Spleen (tissue), 11 donors: Measurements from ENCODE around the gene ATP9A. TPM values are rescaled to one million over a fixed set of nuclear protein-coding genes. Genes with fewer than 3 reads are reported as not detected.

Source experiments
- DNase-seq: peaks from one replicate; pipeline ENCODE4 v3.0.0-alpha.2; 2020
- H3K27ac ChIP-seq, 8 donors: fragments of 200-600 bp; sonication (generic) in 7 of 8; 1 replicate in 4 of 8; 2 replicates in 4 of 8; pipeline versions ENCODE4 v1.5.0 to v1.8.0; 2016 to 2021; ENCODE audit warnings: inconsistent platforms in 4 of 8, mild to moderate bottlenecking in 4 of 8, moderate library complexity in 1 of 8
- H3K27me3 ChIP-seq, 7 donors: fragments of 200-600 bp; sonication (generic) in 6 of 7; replicated peaks in 1 of 7; 1 replicate in 4 of 7; 2 replicates in 3 of 7; pipeline versions ENCODE4 v1.5.0 to v1.8.0; 2016 to 2021; ENCODE audit warnings: inconsistent platforms in 3 of 7, mild to moderate bottlenecking in 1 of 7
- H3K36me3 ChIP-seq, 6 donors: fragments of 200-600 bp; sonication (generic) in 5 of 6; 1 replicate in 4 of 6; 2 replicates in 2 of 6; pipeline versions ENCODE4 v1.5.0 to v1.8.0; 2016 to 2021; ENCODE audit warnings: inconsistent platforms in 2 of 6
- H3K4me1 ChIP-seq, 6 donors: fragments of 200-600 bp; sonication (generic) in 5 of 6; 1 replicate in 3 of 6; 2 replicates in 3 of 6; pipeline versions ENCODE4 v1.5.0 to v1.8.0; 2016 to 2021; ENCODE audit warnings: inconsistent platforms in 3 of 6
- H3K4me3 ChIP-seq, 8 donors: fragments of 200-600 bp; sonication (generic) in 7 of 8; 1 replicate in 4 of 8; 2 replicates in 4 of 8; pipeline versions ENCODE4 v1.5.0 to v1.8.0; 2016 to 2021; ENCODE audit warnings: inconsistent platforms in 4 of 8, mild to moderate bottlenecking in 4 of 8, moderate library complexity in 2 of 8
- H3K9me3 ChIP-seq, 8 donors: fragments of 200-600 bp; sonication (generic) in 7 of 8; 1 replicate in 4 of 8; 2 replicates in 4 of 8; pipeline versions ENCODE4 v1.5.0 to v1.8.0; 2016 to 2021; ENCODE audit warnings: inconsistent platforms in 4 of 8
- CTCF ChIP-seq, 11 experiments: fragments of 200-600 bp in 7 of 11; fragments of 450-650 bp in 4 of 11; sonication (generic) in 4 of 11; IDR thresholded peaks in 8 of 11; conservative IDR thresholded peaks in 3 of 11; 1 replicate in 7 of 11; 2 replicates in 4 of 11; pipeline versions ENCODE4 v1.4.0 to v1.8.0; 2016 to 2021; ENCODE audit warnings: antibody characterized with exemption in 11 of 11, inconsistent platforms in 4 of 11, mild to moderate bottlenecking in 1 of 11
- POLR2A ChIP-seq, 3 donors: fragments of 450-650 bp; IDR thresholded peaks; one replicate each; pipeline ENCODE4 v1.5.1; 2017; ENCODE audit warnings: antibody characterized with exemption in 3 of 3, mild to moderate bottlenecking in 1 of 3
- POLR2AphosphoS5 ChIP-seq, 3 donors: sonication (generic); formaldehyde crosslinking; IDR thresholded peaks; one replicate each; pipeline ENCODE4 v1.5.1; 2017; ENCODE audit warnings: antibody characterized with exemption in 3 of 3
- WGBS, 5 donors: extraction: QIAGEN DNeasy Blood & Tissue Kit in 3 of 5; methylation state at CpG; one replicate each; pipeline versions ENCODE4 v1.1.5 to v1.1.7; 2013 to 2018; 5-methylcytosine and 5-hydroxymethylcytosine counted together
- intact Hi-C: fragments of 100-400 bp; cut with DNase I; formaldehyde crosslinking; loops from one replicate; pipeline ENCODE4 v1.15.0; 2023; ENCODE audit warnings: low total_unique reads
- polyA plus RNA-seq, 3 donors: library from polyadenylated mRNA; stranded (reverse); fragments of 200-250 nt; gene quantifications; one replicate each; pipeline ENCODE4 v1.2.1, GENCODE V29; 2013
- total RNA-seq, 7 donors: library from RNA; depleted of rRNA in 3 of 7; stranded (reverse); fragments of >200 nt in 3 of 7; fragmentation: NEBNext Ultra II Directional in 4 of 7; extraction: Animal tissue kit (Norgen Biotek cat#: 25700) in 4 of 7; gene quantifications; one replicate each; pipeline versions ENCODE4 v1.1.0 to v1.2.1, GENCODE V29; 2016 to 2021
- donor health status: healthy with polysubstance abuse.
- donor health status: DM: no; HTN: no; CAD: no; lungs with moderate emphysema.
- donor health status: DM: no; HTN: no; CAD: no.
- donor health status: Bipolar disorder and iron deficiency.
- donor health status: healthy.
- donor health status: DM: no; HTN: no; CAD: no.
- donor health status: DM: yes; HTN: yes; CAD: no.

Gene ATP9A
- total and polyA plus RNA-seq, 10 donors: 0.37 to 11.5 (median 7.6) TPM

- no peak for TF ChIP-seq POLR2A (IDR thresholded peaks at IDR 0.05)
- no peak for TF ChIP-seq CTCF (IDR thresholded peaks at IDR 0.05 in 8 of 11, conservative IDR thresholded peaks at IDR 0.05 in 3 of 11)
- TF ChIP-seq POLR2AphosphoS5 (IDR thresholded peaks at IDR 0.05): no peak
- no peaks in the 10 kb centered on the region for H3K9me3 ChIP-seq
- 85 to 100% (median 92%) methylated on average over 2 of the region's 2 CpGs for WGBS, 5 donors
- no peak overlapping the region for H3K27ac ChIP-seq
- peaks cover 0 to 25% (median 8%) of the 10 kb centered on the region in 6 donors for H3K4me1 ChIP-seq
- DNase-seq: no peak
- peaks cover 0 to 19% (median 0%) of the 10 kb centered on the region in 7 donors for H3K27me3 ChIP-seq
- H3K4me3 ChIP-seq: no peak overlapping the region
- intact Hi-C loops: loop anchor here (10.0 kb wide), 3 partner anchors 329 to 519 kb away; no protein-coding TSS in a partner anchor
- H3K36me3 ChIP-seq: no peaks in the 10 kb centered on the region
These were observed 132.5 kb downstream of the ATP9A start for GRCh38 chr20:51635680-51636079.

- no peak for DNase-seq
- no peaks in the 10 kb centered on the region for H3K36me3 ChIP-seq
- TF ChIP-seq POLR2AphosphoS5 (IDR thresholded peaks at IDR 0.05) (no peak), CTCF (IDR thresholded peaks at IDR 0.05 in 8 of 11, conservative IDR thresholded peaks at IDR 0.05 in 3 of 11) (no peak), POLR2A (IDR thresholded peaks at IDR 0.05) (no peak)
- H3K4me1 ChIP-seq: peaks cover 0 to 33% (median 10%) of the 10 kb centered on the region in 6 donors
- intact Hi-C loops: loop anchor here (10.0 kb wide), 3 partner anchors 330 to 520 kb away; no protein-coding TSS in a partner anchor
- H3K4me3 ChIP-seq: no peak overlapping the region
- no peaks in the 10 kb centered on the region for H3K9me3 ChIP-seq
- 80 to 95% (median 85%) methylated on average over 4 to 5 of the region's 5 CpGs for WGBS, 5 donors
- H3K27ac ChIP-seq: no peak overlapping the region
- peaks cover 0 to 27% (median 0%) of the 10 kb centered on the region in 7 donors for H3K27me3 ChIP-seq
These were observed 133.3 kb downstream of the ATP9A start for GRCh38 chr20:51634877-51635276.

GRCh38 chr20:51634257-51634656 is 133.9 kb downstream of the ATP9A start:
- Histone ChIP-seq H3K27me3 (peaks cover 0 to 29% (median 0%) of the 10 kb centered on the region in 7 donors), H3K36me3 (no peaks in the 10 kb centered on the region), H3K4me1 (peaks cover 0 to 35% (median 13%) of the 10 kb centered on the region in 6 donors), H3K9me3 (no peaks in the 10 kb centered on the region), H3K4me3 (no peak overlapping the region), H3K27ac (no peak overlapping the region)
- intact Hi-C loops: loop anchor here (10.0 kb wide), 3 partner anchors 331 to 521 kb away; no protein-coding TSS in a partner anchor
- WGBS, 5 donors: 80 to 86% (median 81%) methylated on average over 9 of the region's 9 CpGs
- TF ChIP-seq CTCF (IDR thresholded peaks at IDR 0.05 in 8 of 11, conservative IDR thresholded peaks at IDR 0.05 in 3 of 11) (no peak), POLR2AphosphoS5 (IDR thresholded peaks at IDR 0.05) (no peak), POLR2A (IDR thresholded peaks at IDR 0.05) (no peak)
- no peak for DNase-seq

GRCh38 chr20:51633430-51633829 is 134.8 kb downstream of the ATP9A start:
- Histone ChIP-seq H3K36me3 (no peaks in the 10 kb centered on the region), H3K27me3 (peaks cover 0 to 29% (median 0%) of the 10 kb centered on the region in 7 donors), H3K4me1 (peaks cover 0 to 38% (median 13%) of the 10 kb centered on the region in 6 donors), H3K4me3 (no peak overlapping the region), H3K9me3 (no peaks in the 10 kb centered on the region), H3K27ac (no peak overlapping the region)
- DNase-seq: no peak
- 92 to 99% (median 96%) methylated on average over 3 of the region's 3 CpGs for WGBS, 5 donors
- TF ChIP-seq POLR2AphosphoS5 (IDR thresholded peaks at IDR 0.05) (no peak), CTCF (IDR thresholded peaks at IDR 0.05 in 8 of 11, conservative IDR thresholded peaks at IDR 0.05 in 3 of 11) (no peak), POLR2A (IDR thresholded peaks at IDR 0.05) (no peak)
- intact Hi-C loops: loop anchor here (10.0 kb wide), 3 partner anchors 331 to 521 kb away; no protein-coding TSS in a partner anchor
